ENCODE results near the gene HOXD8.
A peak's percentile ranks its signal among the peaks of the same experiment; 100 is the strongest.

Gene HOXD8

DNA sequence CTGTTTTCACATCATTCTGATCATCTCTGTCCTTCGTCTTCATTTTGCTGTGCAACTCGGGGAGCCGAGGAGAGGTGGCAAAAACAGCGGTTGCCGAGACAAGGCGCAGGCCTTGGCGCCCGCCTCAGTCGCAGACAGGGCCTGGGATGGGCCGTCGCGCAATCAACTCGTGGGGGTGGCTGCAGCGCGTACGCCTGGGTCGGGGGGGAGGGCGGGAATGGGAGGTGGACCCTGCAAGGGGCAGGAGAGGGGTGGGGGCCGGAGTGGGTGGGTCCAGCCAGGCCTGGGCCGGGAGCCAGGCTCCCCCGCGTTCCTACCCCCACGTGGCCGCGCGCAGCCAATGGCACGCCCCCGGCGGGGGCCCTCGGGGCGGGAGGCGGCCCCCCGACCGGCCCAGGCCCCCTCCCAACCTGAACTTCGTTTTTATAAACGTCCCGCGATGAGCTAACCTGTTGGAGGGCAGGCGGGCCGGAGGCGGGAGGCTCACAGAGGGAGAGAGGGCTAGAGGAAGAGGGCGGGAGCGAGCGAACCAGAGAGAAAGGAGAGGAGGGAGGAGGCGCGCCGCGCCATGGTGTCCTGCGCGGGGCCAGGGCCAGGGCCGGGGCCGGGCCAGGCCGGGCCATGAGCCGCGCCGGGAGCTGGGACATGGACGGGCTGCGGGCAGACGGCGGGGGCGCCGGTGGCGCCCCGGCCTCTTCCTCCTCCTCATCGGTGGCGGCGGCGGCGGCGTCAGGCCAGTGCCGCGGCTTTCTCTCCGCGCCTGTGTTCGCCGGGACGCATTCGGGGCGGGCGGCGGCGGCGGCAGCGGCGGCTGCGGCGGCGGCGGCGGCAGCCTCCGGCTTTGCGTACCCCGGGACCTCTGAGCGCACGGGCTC, 37.0 kb upstream of the HOXD8 start, which contains the start of gene HOXD13:
HOXD13 (plus strand) TSS at position 452 of the 875 bp plus-strand sequence; CDS start at position 622, 170 bp downstream.
- TF ChIP-seq CTCF (conservative IDR thresholded peaks at IDR 0.05; ENCODE audit: low read depth, low read length): no peak
- DNase-seq (ENCODE audit: low read depth): no peak
- no peak within 1 kb of the TSS for H3K4me3 ChIP-seq (ENCODE audit: low read depth, low read length)

GRCh38 chr2:176093145-176093897, 36.2 kb upstream of the HOXD8 start:
- TF ChIP-seq CTCF (conservative IDR thresholded peaks at IDR 0.05; ENCODE audit: low read depth, low read length): no peak
- DNase-seq (ENCODE audit: low read depth): no peak
- no peak overlapping the region for H3K4me3 ChIP-seq (ENCODE audit: low read depth, low read length)

DNA sequence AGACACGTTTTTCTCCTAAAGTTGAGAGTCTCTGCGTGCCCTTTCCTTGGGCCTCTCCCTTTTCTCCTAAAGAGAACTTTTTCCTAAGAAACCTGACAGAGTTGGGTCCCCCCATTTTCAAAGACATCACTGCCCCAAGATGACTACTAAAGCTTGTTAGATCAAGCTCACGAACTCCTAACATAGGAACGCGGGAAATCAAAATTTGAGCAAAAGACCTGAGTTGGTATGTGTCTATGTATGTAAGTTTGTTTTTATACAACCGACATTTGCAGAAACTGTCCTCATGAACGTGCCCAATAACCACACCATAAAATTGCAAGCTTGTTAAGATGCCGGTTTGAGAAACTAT, 35.6 kb upstream of the HOXD8 start:
- no peak for TF ChIP-seq CTCF (conservative IDR thresholded peaks at IDR 0.05; ENCODE audit: low read depth, low read length)
- no peak for DNase-seq (ENCODE audit: low read depth)
- no peak overlapping the region for H3K4me3 ChIP-seq (ENCODE audit: low read depth, low read length)

- no peak for DNase-seq (ENCODE audit: low read depth)
- H3K4me3 ChIP-seq (ENCODE audit: low read depth, low read length): no peak overlapping the region
- no peak for TF ChIP-seq CTCF (conservative IDR thresholded peaks at IDR 0.05; ENCODE audit: low read depth, low read length)
Measured at GRCh38 chr2:176094349-176094748, 35.2 kb upstream of the HOXD8 start.

- no peak overlapping the region for H3K4me3 ChIP-seq (ENCODE audit: low read depth, low read length)
- no peak for TF ChIP-seq CTCF (conservative IDR thresholded peaks at IDR 0.05; ENCODE audit: low read depth, low read length)
- DNase-seq (ENCODE audit: low read depth): no peak
Measured at GRCh38 chr2:176095421-176095820, 34.1 kb upstream of the HOXD8 start.

GRCh38 chr2:176096243-176096985, 33.1 kb upstream of the HOXD8 start:
- no peak for DNase-seq (ENCODE audit: low read depth)
- TF ChIP-seq CTCF (conservative IDR thresholded peaks at IDR 0.05; ENCODE audit: low read depth, low read length): no peak
- peak overlapping the region; percentile 18 for H3K4me3 ChIP-seq (ENCODE audit: low read depth, low read length)

Measured in choroid plexus epithelial cell (primary cell).